CD4-positive, alpha-beta T cell treated with Interleukin-10 for 1 hour (primary cell): ENCODE data around the gene UNC5C.
"Not testable (repeated sequence)": the region's sequence is repeated elsewhere in the genome, so short reads cannot be mapped to it uniquely, and the experiment has no call there.

Experiments
- DNase-seq: peaks from one replicate; pipeline ENCODE4 v3.0.0-alpha.2; 2020

UNC5C gene

GRCh38 chr4:95158626-95159025, 390.1 kb downstream of the UNC5C start:
- no peak for DNase-seq

DNA sequence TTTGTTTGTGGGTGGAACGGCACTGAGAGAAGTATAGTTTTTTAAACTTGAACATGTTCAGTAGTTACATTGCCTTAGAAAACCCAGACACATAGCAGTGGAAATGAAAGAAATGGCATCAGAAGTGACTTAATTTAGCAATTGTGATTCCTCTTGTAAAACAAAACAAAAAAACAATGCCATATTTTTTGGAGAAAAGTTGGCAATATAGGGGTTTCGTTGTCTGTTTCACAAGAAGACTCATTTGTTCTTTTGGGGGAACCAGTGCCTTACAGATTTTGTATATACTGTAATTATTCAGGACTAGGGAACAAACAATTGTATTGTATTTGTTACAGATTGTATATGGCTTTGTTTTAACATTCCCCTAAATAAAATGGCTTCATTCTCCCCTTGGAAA, 390.7 kb downstream of the UNC5C start:
- DNase-seq, result no peak

GRCh38 chr4:95157596-95157995, 391.2 kb downstream of the UNC5C start:
- DNase-seq, result no peak

DNA sequence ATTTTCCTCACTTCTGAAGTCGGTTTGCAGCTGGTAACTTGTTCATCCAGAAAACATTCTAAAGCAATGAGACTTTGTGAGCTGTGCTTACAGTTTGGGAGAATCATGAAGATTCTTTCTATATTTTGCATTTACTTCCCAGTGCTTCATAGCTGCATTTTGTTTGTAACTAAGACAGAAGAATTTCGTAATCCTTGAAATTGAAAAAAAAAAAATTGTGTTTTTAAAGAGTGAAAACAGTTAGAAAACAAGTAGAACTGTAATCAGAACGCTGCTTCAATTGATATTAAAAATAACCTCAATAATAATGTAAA, 392.4 kb downstream of the UNC5C start:
- no peak for DNase-seq

DNA sequence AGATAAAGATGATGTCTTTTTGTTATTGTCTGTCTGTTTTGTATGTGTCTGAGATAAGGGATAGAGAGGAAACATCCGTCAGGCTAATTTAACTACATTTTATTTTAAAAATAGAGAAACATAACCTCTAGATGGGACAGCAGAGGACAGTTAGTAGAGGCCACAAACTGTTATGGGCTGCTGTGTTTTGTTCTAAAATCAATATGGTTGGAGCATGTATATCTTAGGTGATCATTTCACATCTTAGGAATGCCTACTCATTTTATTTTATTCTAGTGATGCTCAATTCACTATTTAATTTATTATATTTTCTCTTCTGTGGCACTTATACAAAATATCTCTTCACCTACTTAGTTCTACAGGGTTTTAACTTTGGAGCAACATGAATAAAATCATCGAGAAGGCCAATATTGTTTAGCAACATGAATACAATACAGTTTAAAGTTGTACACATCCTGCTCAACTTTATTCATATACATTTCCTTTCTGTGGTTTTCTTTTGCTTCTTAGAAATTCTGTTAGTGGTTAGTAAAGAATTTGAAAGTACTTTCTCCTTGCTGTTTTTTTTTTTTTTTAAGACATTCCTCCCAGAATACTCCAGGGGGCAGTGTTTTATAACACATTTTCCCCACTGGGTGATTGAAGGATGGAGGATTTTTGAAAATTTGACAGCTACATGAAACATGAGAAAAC, 392.9 kb downstream of the UNC5C start:
- DNase-seq, result peak; percentile 48

GRCh38 chr4:95153182-95153581, 395.6 kb downstream of the UNC5C start:
- no peak for DNase-seq

GRCh38 chr4:95151255-95151654, 397.5 kb downstream of the UNC5C start:
- no peak for DNase-seq

- DNase-seq, result no peak
Observed at GRCh38 chr4:95142932-95143331, 405.8 kb downstream of the UNC5C start.

DNA sequence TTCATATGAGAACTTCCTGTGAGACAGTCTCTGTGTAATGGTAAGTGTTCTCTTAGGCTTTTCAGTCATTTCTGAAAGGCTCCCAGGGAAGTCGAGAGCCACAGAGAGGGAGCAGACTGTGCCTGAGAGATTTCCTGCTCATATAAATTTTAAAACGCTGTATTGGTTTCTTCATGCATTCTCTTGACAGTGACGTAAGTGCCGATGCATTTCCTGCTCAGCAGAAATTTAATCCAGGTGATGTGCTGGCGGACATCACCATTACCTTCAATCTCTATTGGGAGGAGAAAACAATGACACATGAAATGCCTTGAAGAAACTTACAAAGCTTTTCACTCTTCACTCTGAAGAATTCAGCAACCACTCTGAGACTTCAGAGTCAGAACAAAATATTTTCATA, 407.4 kb downstream of the UNC5C start:
- no peak for DNase-seq

GRCh38 chr4:95139424-95139823, 409.3 kb downstream of the UNC5C start:
- not testable (repeated sequence) for DNase-seq

- not testable (repeated sequence) for DNase-seq
Observed at GRCh38 chr4:95134016-95134415, 414.8 kb downstream of the UNC5C start.

- DNase-seq, result no peak
Observed at GRCh38 chr4:95129821-95130311, 418.9 kb downstream of the UNC5C start.

DNA sequence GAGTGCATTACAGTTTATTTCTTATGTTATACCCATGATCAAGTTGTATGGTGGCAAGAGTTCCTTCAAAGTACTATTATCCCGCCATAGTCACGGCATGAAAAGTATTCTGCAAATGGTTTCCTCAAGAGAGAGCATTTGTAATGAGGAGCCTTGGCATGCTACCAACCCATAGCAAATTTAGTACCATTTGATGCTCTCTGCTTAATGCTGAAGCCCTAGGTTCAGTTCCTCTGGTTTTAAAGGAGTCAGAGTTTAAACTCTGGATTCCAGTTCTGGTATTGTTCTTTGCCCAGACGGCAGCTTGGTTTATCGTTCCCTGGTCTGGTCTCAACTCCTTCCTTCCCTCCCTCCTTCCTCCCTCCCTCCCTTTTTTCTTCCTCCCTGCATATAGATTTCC, 419.7 kb downstream of the UNC5C start:
- DNase-seq, result no peak

- DNase-seq, result no peak
Observed at GRCh38 chr4:95124906-95125504, 423.8 kb downstream of the UNC5C start.

DNA sequence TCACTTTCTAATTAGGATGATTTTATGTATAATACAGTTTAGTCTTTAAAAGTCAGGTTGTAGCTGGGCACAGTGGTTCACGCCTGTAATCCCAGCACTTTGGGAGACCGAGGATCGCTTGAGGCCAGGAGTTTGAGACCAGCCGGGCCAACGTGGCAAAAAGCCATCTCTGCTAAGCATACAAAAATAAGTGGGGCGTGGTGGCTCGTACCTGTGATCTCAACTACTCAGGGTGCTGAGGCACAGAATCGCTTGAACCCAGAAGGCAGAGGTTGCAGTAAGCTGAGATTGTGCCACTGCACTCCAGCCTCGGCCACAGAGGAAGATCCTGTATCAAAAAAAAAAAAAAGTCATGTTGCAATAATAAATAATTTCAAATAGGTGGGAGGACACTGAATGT, 426.8 kb downstream of the UNC5C start:
- DNase-seq, result no peak

- no peak for DNase-seq
Observed at GRCh38 chr4:95120456-95120855, 428.3 kb downstream of the UNC5C start.

- DNase-seq, result no peak
Observed at GRCh38 chr4:95118497-95118896, 430.3 kb downstream of the UNC5C start.

DNA sequence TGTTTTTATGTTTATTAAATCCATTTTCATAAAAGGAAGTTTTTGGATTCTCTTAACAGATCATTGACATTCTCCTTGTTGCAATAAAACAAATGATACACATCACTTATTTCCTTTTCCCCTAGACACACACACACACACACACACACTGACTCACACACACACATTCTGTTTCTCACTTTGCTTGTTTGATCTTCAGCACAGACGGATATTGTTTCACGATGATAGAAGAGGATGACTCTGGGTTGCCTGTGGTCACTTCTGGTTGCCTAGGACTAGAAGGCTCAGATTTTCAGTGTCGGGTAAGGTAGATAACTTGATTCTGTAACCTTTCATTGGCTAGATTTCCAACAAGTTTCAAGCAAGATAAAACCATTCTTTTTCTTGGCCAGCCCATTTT, 434.3 kb downstream of the UNC5C start:
- DNase-seq, result no peak
